ENCODE data around the gene GCSAML.

DNA sequence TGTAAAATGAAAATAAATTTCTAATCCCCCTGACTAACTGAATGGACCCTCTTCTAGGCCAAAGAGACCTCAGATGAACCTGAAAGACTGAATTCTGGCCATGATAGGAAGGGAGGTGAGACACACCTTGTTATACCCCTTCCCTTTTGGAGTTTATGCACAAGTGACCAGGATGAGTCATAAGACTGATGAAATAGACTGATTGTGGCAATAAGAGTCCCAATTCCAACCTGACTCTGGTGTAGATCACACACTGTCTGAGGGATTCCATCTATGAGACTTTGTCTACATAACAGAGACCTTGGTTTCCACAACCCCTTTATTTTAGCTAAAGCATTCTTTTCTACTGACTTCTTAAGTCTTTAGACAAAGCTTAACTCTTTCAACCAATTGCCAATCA lies 25.7 kb downstream of the GCSAML start:
- TF ChIP-seq, protein P1, sequence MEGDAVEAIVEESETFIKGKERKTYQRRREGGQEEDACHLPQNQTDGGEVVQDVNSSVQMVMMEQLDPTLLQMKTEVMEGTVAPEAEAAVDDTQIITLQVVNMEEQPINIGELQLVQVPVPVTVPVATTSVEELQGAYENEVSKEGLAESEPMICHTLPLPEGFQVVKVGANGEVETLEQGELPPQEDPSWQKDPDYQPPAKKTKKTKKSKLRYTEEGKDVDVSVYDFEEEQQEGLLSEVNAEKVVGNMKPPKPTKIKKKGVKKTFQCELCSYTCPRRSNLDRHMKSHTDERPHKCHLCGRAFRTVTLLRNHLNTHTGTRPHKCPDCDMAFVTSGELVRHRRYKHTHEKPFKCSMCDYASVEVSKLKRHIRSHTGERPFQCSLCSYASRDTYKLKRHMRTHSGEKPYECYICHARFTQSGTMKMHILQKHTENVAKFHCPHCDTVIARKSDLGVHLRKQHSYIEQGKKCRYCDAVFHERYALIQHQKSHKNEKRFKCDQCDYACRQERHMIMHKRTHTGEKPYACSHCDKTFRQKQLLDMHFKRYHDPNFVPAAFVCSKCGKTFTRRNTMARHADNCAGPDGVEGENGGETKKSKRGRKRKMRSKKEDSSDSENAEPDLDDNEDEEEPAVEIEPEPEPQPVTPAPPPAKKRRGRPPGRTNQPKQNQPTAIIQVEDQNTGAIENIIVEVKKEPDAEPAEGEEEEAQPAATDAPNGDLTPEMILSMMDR (IDR thresholded peaks at IDR 0.05; ENCODE audit: borderline replicate concordance, extremely low read depth, low read length, poor library complexity, severe bottlenecking), result no peak
- no peak for TF ChIP-seq EZH2 (IDR thresholded peaks at IDR 0.05; ENCODE audit: borderline replicate concordance, low read depth, low read length, severe bottlenecking)
